NCI-H2196 treated with DMSO at 0.1 percent for 48 hours (cell line): ENCODE data around the gene SWSAP1.
"Not testable (repeated sequence)": the region's sequence is repeated elsewhere in the genome, so short reads cannot be mapped to it uniquely, and the experiment has no call there.

Experiments used
- DNase-seq: peaks from one replicate; lab custom pipeline; 2025; ENCODE audit not compliant: unreplicated experiment; lab: John Stamatoyannopoulos, UW

The SWSAP1 gene

GRCh38 chr19:11378319-11379189, 4.1 kb downstream of the SWSAP1 start:
- DNase-seq, result no peak

- DNase-seq, result not testable (repeated sequence)
Measured at GRCh38 chr19:11379269-11379845, 4.9 kb downstream of the SWSAP1 start.

- no peak for DNase-seq
Measured at GRCh38 chr19:11379857-11380350, 5.4 kb downstream of the SWSAP1 start.

- peak; percentile 96 for DNase-seq
Measured at GRCh38 chr19:11380653-11381537, 6.4 kb downstream of the SWSAP1 start.

- peak; percentile 40 for DNase-seq
Measured at GRCh38 chr19:11382898-11383705, 8.6 kb downstream of the SWSAP1 start.

GRCh38 chr19:11383706-11384048, 9.2 kb downstream of the SWSAP1 start:
- DNase-seq, result no peak

GRCh38 chr19:11384778-11385129, 10.3 kb downstream of the SWSAP1 start:
- DNase-seq, result no peak

GRCh38 chr19:11387162-11388034, 12.9 kb downstream of the SWSAP1 start:
- no peak for DNase-seq

GRCh38 chr19:11390359-11390758, 15.9 kb downstream of the SWSAP1 start:
- DNase-seq, result no peak

GRCh38 chr19:11390933-11391680, 16.6 kb downstream of the SWSAP1 start:
- no peak for DNase-seq

GRCh38 chr19:11397089-11397610, 22.7 kb downstream of the SWSAP1 start:
- no peak for DNase-seq

GRCh38 chr19:11399667-11400066, 25.2 kb downstream of the SWSAP1 start:
- DNase-seq, result no peak

- no peak for DNase-seq
Measured at GRCh38 chr19:11400798-11401197, 26.3 kb downstream of the SWSAP1 start.

GRCh38 chr19:11401808-11402543, 27.5 kb downstream of the SWSAP1 start:
- no peak for DNase-seq

- DNase-seq, result no peak
Measured at GRCh38 chr19:11404588-11405222, 30.2 kb downstream of the SWSAP1 start.

- no peak for DNase-seq
Measured at GRCh38 chr19:11405846-11406643, 31.6 kb downstream of the SWSAP1 start.

- DNase-seq, result not testable (repeated sequence)
Measured at GRCh38 chr19:11406703-11407236, 32.3 kb downstream of the SWSAP1 start.
